Stimulated activated effector memory CD8-positive, alpha-beta T cell treated with anti-CD3 and anti-CD28 coated beads, Interleukin-12 subunit alpha, Interleukin-12 subunit beta, amount 100 ng/mL, for 72 hours (primary cell): ENCODE measurements around the gene EHBP1L1.

ENCODE experiments used
- ATAC-seq: fragments of 150-1000 bp; cut with Tn5 transposase; 2 replicates; pipeline ENCODE4 v1.10.0; 2021
- DNase-seq, 2 donors: peaks; one replicate each; pipeline ENCODE4 v3.0.0; 2021 to 2022; ENCODE audit warnings: low spot score in 2 of 2
- H3K27ac Mint-ChIP-seq: one replicate; pipeline ENCODE4 v1.8.0; 2022; ENCODE audit warnings: mild to moderate bottlenecking, mixed read lengths
- H3K36me3 Mint-ChIP-seq: one replicate; pipeline ENCODE4 v1.8.0; 2022; ENCODE audit warnings: mild to moderate bottlenecking, mixed read lengths
- H3K4me1 Mint-ChIP-seq: one replicate; pipeline ENCODE4 v1.8.0; 2022; ENCODE audit warnings: mixed read lengths
- H3K4me3 Mint-ChIP-seq: one replicate; pipeline ENCODE4 v1.8.0; 2022; ENCODE audit warnings: mild to moderate bottlenecking, mixed read lengths
- H3K9me3 Mint-ChIP-seq: one replicate; pipeline ENCODE4 v1.8.0; 2022; ENCODE audit warnings: mixed read lengths

EHBP1L1 gene

GRCh38 chr11:65575568-65576231 lies at the start of gene EHBP1L1:
EHBP1L1 (plus strand) TSS chr11:65576053; CDS start chr11:65576303, 250 bp downstream.
- peaks cover 61% of the 10 kb centered on the region for H3K4me1 Mint-ChIP-seq
- H3K36me3 Mint-ChIP-seq: peaks cover 94% of the 10 kb centered on the region
- peak within 1 kb of the TSS; percentile 96 for H3K4me3 Mint-ChIP-seq
- DNase-seq: peak; percentile 77 to 91
- ATAC-seq: peak; percentile 52
- peak within 1 kb of the TSS; percentile 94 for H3K27ac Mint-ChIP-seq
- no peaks in the 10 kb centered on the region for H3K9me3 Mint-ChIP-seq

DNA sequence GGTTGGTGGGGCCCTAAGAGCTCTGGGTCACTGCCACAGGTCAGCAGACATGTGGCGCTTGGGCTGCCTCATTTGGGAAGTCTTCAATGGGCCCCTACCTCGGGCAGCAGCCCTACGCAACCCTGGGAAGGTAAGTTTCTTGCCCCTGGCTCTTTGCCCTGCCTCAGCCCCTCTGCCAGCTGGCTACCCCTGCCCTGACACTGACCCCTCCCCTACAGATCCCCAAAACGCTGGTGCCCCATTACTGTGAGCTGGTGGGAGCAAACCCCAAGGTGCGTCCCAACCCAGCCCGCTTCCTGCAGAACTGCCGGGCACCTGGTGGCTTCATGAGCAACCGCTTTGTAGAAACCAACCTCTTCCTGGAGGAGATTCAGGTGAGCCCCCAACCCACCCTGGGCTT lies 49.1 kb upstream of the EHBP1L1 start:
- DNase-seq (no peak), ATAC-seq (no peak)
- peaks cover 46% of the 10 kb centered on the region for H3K4me1 Mint-ChIP-seq
- H3K36me3 Mint-ChIP-seq: peaks cover 43% of the 10 kb centered on the region
- H3K4me3 Mint-ChIP-seq: peak overlapping the region; percentile 84
- no peaks in the 10 kb centered on the region for H3K9me3 Mint-ChIP-seq
- H3K27ac Mint-ChIP-seq: peak overlapping the region; percentile 26

GRCh38 chr11:65528819-65529350 lies 47.0 kb upstream of the EHBP1L1 start:
- DNase-seq: no peak
- H3K9me3 Mint-ChIP-seq: no peaks in the 10 kb centered on the region
- H3K27ac Mint-ChIP-seq: peak overlapping the region; percentile 5
- no peak overlapping the region for H3K4me3 Mint-ChIP-seq
- peaks cover 29% of the 10 kb centered on the region for H3K4me1 Mint-ChIP-seq
- ATAC-seq: no peak
- H3K36me3 Mint-ChIP-seq: peaks cover 64% of the 10 kb centered on the region

- DNase-seq (no peak), ATAC-seq (no peak)
- H3K27ac Mint-ChIP-seq: peak overlapping the region; percentile 78
- H3K9me3 Mint-ChIP-seq: no peaks in the 10 kb centered on the region
- H3K4me1 Mint-ChIP-seq: peaks cover 27% of the 10 kb centered on the region
- H3K36me3 Mint-ChIP-seq: peaks cover 71% of the 10 kb centered on the region
- no peak overlapping the region for H3K4me3 Mint-ChIP-seq
Measured at GRCh38 chr11:65529475-65530156, 46.2 kb upstream of the EHBP1L1 start.

DNA sequence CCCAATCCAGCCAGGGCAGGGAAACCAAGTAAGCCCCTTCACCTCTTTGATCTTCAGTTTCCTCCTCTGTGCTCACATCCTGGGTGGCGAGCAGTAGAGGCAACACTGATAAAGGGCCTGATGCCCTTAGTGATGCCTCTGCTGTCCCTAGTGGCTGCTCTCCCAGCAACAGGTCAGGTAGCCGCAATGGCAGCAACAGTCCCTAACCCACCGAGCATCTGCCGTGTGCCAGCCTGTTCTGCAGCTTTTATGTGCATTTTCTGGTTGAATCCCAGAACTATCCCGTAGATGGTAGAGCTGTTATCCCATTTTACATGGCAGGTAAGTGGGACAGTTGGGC lies 45.7 kb upstream of the EHBP1L1 start:
- H3K36me3 Mint-ChIP-seq: peaks cover 76% of the 10 kb centered on the region
- H3K4me3 Mint-ChIP-seq: no peak overlapping the region
- H3K27ac Mint-ChIP-seq: peak overlapping the region; percentile 78
- no peaks in the 10 kb centered on the region for H3K9me3 Mint-ChIP-seq
- ATAC-seq (peak; percentile 58), DNase-seq (no peak)
- H3K4me1 Mint-ChIP-seq: peaks cover 27% of the 10 kb centered on the region

DNA sequence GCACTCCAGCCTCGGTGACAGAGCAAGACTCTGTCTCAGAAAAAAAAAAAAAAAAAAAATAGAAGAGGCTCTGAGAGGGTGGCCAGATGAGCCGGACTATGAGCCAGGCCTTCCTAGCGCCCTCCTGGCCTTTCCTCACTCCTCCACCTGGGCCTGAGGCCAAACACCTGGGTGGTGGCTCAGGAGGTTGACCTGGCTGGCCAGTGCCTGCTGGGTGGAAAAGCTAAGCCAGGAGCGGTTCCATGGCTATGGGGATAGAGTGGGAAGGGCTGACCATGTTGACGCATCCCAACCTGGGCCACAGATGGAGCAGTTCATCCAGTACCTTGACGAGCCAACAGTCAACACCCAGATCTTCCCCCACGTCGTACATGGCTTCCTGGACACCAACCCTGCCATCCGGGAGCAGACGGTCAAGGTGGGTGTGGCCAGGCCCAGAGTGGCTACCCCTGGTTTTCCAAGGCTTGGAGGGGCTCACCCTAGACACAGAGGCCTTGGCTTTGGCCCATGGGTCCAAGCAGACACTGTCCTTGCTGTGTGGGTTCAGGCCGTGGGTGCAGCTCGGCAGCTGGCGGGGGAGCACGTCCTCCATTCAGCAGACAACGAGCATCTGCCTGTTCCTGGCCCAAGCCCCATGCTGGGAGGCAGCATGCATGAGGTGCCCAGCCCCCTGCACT lies 43.3 kb upstream of the EHBP1L1 start:
- no peak overlapping the region for H3K27ac Mint-ChIP-seq
- H3K4me1 Mint-ChIP-seq: peaks cover 12% of the 10 kb centered on the region
- no peak for ATAC-seq
- H3K36me3 Mint-ChIP-seq: peaks cover 88% of the 10 kb centered on the region
- DNase-seq: no peak
- H3K9me3 Mint-ChIP-seq: no peaks in the 10 kb centered on the region
- H3K4me3 Mint-ChIP-seq: no peak overlapping the region

- Mint-ChIP-seq H3K9me3 (no peaks in the 10 kb centered on the region), H3K27ac (peak overlapping the region; percentile 76), H3K4me1 (peaks cover 6% of the 10 kb centered on the region), H3K36me3 (peaks cover 93% of the 10 kb centered on the region), H3K4me3 (no peak overlapping the region)
- no peak for DNase-seq
- ATAC-seq: no peak
Measured at GRCh38 chr11:65535102-65535501, 40.8 kb upstream of the EHBP1L1 start.

- ATAC-seq (no peak), DNase-seq (no peak)
- H3K4me3 Mint-ChIP-seq: no peak overlapping the region
- peaks cover 87% of the 10 kb centered on the region for H3K36me3 Mint-ChIP-seq
- no peaks in the 10 kb centered on the region for H3K9me3 Mint-ChIP-seq
- peak overlapping the region; percentile 85 for H3K27ac Mint-ChIP-seq
- peaks cover 13% of the 10 kb centered on the region for H3K4me1 Mint-ChIP-seq
Measured at GRCh38 chr11:65536412-65537295, 39.2 kb upstream of the EHBP1L1 start.

- no peaks in the 10 kb centered on the region for H3K9me3 Mint-ChIP-seq
- H3K4me1 Mint-ChIP-seq: peaks cover 19% of the 10 kb centered on the region
- peak overlapping the region; percentile 85 for H3K27ac Mint-ChIP-seq
- no peak for DNase-seq
- no peak for ATAC-seq
- peaks cover 81% of the 10 kb centered on the region for H3K36me3 Mint-ChIP-seq
- H3K4me3 Mint-ChIP-seq: no peak overlapping the region
Measured at GRCh38 chr11:65537296-65537597, 38.6 kb upstream of the EHBP1L1 start.

GRCh38 chr11:65537620-65538231 lies 38.1 kb upstream of the EHBP1L1 start:
- Mint-ChIP-seq H3K36me3 (peaks cover 77% of the 10 kb centered on the region), H3K4me1 (peaks cover 23% of the 10 kb centered on the region), H3K9me3 (no peaks in the 10 kb centered on the region), H3K27ac (peak overlapping the region; percentile 85), H3K4me3 (peak overlapping the region; percentile 22)
- ATAC-seq (no peak), DNase-seq (no peak)

DNA sequence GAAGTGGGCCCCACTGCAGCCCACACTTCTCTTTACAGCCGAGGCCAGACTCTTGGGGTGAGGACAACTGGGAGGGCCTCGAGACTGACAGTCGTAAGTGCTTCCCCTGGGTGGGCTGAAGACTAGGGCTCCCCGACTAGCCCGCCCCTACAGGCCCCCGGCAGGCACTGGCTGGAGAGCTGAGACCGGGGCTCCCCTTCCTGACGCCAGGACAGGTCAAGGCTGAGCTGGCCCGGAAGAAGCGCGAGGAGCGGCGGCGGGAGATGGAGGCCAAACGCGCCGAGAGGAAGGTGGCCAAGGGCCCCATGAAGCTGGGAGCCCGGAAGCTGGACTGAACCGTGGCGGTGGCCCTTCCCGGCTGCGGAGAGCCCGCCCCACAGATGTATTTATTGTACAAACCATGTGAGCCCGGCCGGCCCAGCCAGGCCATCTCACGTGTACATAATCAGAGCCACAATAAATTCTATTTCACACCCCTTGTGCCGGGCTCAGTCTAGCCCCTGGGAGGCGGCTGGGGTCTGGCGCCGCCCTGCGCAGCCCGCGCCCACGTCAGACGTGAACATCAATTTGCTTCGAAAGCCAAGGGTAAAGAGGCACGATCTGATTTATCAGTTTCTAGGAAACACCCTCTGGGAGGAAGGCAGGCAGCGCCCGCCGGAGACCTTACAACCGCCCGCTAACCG lies 37.5 kb upstream of the EHBP1L1 start:
- peaks cover 76% of the 10 kb centered on the region for H3K36me3 Mint-ChIP-seq
- H3K4me3 Mint-ChIP-seq: peak overlapping the region; percentile 22
- H3K27ac Mint-ChIP-seq: peak overlapping the region; percentile 85
- no peak for DNase-seq
- no peaks in the 10 kb centered on the region for H3K9me3 Mint-ChIP-seq
- ATAC-seq: no peak
- peaks cover 26% of the 10 kb centered on the region for H3K4me1 Mint-ChIP-seq

- H3K4me3 Mint-ChIP-seq: peak overlapping the region; percentile 72
- DNase-seq (no peak), ATAC-seq (no peak)
- H3K27ac Mint-ChIP-seq: no peak overlapping the region
- peaks cover 74% of the 10 kb centered on the region for H3K36me3 Mint-ChIP-seq
- H3K4me1 Mint-ChIP-seq: peaks cover 31% of the 10 kb centered on the region
- H3K9me3 Mint-ChIP-seq: no peaks in the 10 kb centered on the region
Measured at GRCh38 chr11:65538915-65539743, 36.7 kb upstream of the EHBP1L1 start.

- Mint-ChIP-seq H3K27ac (peak overlapping the region; percentile 86), H3K9me3 (no peaks in the 10 kb centered on the region), H3K4me1 (peaks cover 31% of the 10 kb centered on the region), H3K36me3 (peaks cover 71% of the 10 kb centered on the region), H3K4me3 (peak overlapping the region; percentile 72)
- no peak for DNase-seq
- ATAC-seq: peak; percentile 81
Measured at GRCh38 chr11:65539744-65540289, 36.0 kb upstream of the EHBP1L1 start.
